ENCODE data around the gene NID2.

The NID2 gene, protein sequence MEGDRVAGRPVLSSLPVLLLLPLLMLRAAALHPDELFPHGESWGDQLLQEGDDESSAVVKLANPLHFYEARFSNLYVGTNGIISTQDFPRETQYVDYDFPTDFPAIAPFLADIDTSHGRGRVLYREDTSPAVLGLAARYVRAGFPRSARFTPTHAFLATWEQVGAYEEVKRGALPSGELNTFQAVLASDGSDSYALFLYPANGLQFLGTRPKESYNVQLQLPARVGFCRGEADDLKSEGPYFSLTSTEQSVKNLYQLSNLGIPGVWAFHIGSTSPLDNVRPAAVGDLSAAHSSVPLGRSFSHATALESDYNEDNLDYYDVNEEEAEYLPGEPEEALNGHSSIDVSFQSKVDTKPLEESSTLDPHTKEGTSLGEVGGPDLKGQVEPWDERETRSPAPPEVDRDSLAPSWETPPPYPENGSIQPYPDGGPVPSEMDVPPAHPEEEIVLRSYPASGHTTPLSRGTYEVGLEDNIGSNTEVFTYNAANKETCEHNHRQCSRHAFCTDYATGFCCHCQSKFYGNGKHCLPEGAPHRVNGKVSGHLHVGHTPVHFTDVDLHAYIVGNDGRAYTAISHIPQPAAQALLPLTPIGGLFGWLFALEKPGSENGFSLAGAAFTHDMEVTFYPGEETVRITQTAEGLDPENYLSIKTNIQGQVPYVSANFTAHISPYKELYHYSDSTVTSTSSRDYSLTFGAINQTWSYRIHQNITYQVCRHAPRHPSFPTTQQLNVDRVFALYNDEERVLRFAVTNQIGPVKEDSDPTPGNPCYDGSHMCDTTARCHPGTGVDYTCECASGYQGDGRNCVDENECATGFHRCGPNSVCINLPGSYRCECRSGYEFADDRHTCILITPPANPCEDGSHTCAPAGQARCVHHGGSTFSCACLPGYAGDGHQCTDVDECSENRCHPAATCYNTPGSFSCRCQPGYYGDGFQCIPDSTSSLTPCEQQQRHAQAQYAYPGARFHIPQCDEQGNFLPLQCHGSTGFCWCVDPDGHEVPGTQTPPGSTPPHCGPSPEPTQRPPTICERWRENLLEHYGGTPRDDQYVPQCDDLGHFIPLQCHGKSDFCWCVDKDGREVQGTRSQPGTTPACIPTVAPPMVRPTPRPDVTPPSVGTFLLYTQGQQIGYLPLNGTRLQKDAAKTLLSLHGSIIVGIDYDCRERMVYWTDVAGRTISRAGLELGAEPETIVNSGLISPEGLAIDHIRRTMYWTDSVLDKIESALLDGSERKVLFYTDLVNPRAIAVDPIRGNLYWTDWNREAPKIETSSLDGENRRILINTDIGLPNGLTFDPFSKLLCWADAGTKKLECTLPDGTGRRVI (N-terminal part only)

DNA sequence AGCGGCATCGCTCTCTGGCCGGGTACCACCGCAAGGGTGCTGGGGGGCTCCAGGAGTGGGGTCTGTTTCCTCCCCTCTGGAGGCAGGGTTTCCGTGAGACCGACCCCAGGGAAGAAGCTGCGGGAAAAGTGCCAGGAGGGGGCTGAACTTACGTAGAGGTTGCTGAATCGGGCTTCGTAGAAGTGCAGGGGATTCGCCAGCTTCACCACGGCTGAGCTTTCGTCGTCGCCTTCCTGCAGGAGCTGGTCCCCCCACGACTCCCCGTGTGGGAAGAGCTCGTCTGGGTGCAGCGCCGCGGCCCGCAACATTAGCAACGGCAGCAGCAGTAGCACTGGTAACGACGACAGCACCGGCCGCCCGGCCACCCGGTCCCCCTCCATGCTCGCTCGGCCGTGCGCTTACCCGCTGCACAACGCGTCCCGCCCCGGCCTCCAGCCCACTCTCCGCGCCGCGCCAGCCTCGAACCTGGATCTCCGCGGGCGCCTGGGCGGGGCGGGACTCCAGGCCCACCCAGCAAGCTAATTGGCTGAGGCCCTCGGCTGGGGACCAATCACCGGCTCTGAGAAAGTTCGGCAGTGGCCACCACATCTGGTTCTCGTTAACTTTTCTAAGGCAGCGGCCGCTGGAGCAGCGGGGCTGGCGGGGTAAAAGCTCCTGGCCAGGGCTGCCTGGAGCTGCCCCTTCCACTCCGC, at the start of gene NID2:
Gene NID2, minus strand, starts transcription at position 445 of the 692 bp plus-strand sequence. Its CDS starts 65 bp downstream, at position 380.
- DNase-seq (ENCODE audit: low read depth) = no peak

DNA sequence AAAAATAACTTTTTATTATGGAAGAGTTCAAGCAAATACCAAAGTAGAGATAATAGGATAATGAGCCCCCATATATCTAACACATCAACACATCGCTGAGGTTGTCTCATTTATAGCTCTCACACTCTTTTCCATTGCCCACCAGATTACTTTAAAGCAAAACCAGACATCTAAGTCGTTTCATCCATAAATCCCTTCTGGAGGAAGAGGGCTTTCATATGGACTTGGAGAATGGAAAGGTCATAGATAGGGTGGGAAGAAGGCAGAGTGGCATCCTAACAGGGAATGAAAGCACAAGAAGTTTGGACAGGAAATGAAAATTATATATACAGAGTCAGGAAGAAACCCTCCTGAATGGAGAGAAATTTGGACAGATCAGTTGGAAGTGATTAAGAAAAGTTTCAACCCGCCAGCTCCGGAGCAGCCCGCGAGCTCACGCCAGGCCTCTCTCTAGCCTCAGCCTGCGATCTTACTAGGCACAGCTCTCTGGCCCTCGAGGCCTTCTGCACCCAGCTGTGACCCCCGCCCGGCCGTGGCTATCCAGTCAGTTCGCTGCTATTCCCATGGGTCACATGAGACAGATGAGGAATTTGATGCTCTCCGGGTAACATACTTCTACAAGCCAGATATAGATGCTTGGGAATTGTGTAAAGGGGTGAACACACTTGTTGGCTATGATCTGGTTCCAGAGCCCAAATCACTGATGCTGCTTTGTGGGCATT, 48.4 kb upstream of the NID2 start:
- DNase-seq (ENCODE audit: low read depth) = no peak

DNA sequence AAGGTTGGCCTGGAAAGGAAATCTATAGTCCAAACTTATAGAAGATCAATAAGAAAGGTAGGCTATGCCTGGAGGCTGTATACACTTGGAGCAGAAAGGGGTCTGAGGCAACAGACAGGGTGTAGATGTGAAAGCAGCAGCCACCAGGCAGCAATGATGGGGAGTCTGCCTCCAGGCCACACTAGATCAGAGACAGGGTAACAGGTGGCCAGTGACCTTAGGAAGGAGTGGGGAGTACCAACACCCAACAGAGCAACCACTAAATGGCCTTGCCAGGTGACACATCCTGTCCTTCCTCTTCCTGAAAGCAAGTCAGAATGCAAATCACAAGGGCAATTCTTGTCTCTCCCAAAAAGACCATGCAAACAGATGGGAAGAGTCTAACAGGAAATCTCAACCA, 46.4 kb upstream of the NID2 start:
- no peak for DNase-seq (ENCODE audit: low read depth)

DNA sequence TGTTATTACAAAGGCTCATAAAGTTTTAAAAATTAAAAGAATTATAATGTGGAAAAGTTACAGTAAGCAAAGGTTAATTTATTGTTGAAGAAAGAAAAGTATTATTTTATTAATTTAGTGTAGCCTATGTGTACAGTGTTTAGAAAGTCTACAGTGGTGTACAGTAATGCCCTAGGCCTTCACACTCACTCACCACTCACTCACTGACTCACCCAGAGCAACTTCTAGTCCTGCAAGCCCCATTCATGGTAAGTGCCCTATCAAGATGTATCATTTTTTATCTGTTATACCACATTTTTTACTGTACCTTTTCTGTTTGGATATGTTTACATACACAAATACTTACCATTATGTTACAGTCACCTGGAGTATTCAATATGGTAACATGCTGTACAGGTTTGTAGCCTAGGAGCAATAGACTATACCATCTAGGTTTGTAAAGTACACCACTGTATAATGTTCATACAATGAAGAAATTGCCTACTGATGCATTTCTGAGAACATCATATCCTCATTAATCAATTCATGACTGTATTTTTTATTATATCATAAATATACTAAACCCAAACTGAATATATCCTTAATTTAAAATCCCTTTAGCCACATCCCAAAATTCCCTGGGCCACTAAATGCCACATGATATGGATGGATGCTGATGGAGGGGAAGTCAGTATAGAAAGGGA, 43.6 kb upstream of the NID2 start:
- DNase-seq (ENCODE audit: low read depth) = no peak

DNA sequence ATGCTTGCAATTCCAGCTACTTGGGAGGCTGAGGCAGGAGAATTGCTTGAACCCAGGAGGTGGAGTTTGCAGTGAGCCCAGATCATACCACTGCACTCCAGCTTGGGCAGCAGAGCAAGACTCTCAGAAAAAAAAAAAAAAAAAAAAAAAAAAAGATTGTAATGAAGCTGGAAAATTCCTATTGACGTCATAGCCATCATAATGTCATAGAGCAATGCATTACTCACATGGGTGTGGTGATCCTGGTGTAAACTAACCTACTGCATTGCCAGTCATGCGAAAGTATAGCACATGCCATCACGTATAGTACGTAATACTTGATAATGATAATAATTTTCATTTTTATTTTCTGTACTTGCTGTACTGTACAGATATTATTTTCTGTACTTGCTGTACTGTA, 42.7 kb upstream of the NID2 start:
- DNase-seq (ENCODE audit: low read depth) = no peak

DNA sequence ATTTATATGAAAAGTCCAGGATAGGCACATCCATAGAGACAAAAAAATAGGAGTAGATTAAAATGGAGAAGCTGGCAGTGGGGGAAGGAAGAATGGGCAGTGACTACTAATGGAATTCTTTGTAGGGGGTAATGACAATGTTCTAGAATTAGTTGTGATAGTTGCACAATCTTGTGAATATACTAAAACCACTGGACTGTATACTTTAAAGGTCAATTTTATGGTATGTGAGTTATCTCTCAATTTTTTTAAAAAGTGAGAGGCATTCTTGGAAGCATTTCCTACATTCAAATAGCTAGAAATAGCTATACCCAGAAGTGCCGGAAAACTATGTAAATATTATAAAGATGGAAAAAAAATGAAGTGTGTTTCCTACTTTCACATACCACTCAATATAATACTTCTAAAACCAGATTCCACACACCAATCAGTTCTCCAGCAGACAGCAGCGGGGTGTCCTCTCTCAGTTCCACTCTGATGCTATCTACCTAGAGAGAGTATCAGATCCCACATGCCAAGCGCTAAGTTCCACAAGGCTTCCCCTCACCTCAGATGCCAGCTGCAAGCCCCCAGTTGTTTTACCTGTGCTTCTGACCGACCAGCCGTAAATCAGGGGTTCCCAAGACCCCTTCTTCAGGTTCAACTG, 41.7 kb upstream of the NID2 start:
- DNase-seq (ENCODE audit: low read depth) = no peak

DNA sequence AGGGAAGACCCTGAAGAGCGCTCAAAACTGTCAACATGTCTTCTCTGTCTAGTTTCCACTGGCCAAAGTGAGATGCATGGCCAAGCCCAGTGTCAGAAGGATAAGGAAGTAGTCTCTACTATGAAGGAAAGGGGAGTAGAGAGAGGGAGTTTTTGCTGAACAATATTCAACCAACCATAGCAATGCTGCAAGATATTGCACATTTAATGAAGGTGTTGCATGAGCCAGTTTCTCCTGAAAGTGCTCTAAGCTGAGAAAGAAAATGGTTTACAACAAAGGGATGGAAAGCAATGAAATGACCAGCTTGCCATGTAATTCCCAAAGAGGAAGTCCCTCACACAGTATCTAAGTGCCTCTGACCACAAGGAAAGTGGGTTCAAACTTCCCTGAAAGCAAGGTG, 40.0 kb upstream of the NID2 start:
- DNase-seq (ENCODE audit: low read depth) = no peak

DNA sequence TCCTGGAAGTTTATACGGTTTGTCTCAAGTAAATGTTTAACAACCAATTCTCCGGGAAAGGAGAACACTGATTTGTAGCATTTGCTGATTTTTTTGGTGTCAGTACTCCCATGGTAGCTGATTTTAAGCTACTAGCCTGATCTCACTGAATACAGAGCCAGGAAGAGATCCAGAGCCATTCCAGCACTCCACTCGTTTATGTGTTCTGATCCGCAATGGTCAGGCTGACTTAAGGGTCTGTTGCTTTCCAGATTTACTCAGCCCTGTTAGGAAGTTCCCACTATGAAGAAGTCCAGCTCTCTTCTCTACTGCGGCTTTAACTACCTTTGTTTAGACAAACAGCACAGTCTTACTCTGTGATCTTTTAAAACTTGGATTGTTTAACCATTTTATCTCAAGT, 38.0 kb upstream of the NID2 start:
- no peak for DNase-seq (ENCODE audit: low read depth)

DNA sequence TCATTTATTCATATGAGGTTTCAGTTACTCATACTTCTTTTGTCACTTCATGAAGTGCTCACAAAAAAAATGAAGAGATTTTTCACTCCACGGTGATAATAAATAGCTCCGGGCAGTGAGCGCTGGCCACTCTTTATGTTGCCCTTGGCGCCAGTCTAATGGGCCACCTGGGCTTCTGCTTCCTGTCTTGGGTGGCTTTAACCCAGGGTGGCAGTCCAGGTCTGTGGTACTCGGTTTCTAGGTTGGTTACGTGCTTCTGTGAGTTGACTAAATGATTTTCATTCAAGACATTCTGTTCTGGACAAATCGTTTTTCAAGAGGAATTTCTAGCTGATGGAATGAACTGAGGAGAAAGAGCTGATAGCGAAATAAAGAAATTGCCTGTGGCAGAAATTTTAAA, 34.6 kb upstream of the NID2 start:
- DNase-seq (ENCODE audit: low read depth) = no peak

DNA sequence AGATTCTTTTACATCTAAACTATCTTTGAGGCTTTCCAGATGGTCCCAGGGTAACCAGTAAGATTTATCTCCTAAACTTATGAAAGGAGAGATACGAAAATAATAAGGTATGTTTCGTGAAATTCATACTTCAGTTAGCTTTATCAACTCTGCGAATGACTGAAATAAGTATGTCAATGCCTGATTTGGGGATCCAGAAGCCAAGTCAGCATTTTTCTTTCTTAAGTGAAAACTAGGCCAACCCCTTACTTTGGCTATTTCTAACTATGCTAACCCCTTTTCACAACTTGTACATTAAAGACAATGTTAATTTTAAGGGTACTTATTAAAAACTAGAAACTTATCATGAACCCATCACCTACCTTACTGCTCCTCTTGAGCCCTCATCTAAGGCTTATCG, 26.9 kb upstream of the NID2 start:
- no peak for DNase-seq (ENCODE audit: low read depth)

DNA sequence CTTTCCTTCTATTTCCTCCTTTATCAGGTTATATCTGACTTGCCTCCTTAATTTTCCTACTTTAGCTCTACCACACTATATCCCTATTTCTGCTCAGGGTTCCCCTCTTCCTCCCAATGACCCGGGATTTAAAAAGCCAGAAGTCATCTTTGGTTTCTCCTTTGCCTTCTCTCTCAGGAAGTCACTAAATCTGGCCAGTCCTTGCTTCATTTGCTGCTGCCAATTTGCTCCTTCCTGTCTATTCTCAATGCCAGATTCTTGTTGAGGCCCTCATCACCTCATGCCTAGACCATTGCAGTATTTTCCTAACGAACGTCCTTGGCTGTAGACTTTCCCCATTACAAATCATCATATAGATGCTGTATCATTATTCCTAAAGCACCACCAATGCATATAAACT, 26.5 kb upstream of the NID2 start:
- no peak for DNase-seq (ENCODE audit: low read depth)

DNA sequence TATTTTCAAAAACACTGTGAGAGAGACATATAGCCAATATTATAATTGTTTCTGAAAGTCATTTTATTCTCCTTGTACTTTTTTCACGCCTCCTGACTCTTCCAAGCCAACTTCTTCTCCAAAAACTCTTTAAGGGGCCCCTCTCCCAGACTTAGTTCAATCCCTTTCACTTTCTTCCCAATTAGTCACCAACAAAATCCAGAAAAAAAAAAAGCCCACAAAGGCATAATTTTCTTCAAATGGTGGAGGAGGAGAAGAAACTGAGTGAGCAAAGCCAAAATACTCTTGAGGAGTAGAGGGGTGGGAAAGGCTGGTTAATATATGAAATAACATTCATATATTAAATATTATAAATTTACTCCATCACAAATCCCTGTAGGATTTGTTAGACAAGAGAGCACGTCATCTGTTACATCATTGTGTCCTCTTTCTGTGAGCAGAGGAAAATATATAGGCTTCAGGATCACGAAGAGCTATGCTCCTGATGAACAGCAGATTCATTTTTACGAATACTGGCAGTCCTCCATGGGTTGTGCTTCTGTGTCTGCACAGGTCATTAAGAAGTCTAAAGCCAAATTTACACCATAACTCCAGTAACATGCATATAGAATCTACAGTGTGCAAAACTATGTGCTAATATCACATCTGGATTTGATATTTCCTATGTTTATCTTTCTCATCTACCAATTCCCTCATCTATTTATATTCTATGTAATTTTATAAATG, 25.9 kb upstream of the NID2 start:
- no peak for DNase-seq (ENCODE audit: low read depth)

DNA sequence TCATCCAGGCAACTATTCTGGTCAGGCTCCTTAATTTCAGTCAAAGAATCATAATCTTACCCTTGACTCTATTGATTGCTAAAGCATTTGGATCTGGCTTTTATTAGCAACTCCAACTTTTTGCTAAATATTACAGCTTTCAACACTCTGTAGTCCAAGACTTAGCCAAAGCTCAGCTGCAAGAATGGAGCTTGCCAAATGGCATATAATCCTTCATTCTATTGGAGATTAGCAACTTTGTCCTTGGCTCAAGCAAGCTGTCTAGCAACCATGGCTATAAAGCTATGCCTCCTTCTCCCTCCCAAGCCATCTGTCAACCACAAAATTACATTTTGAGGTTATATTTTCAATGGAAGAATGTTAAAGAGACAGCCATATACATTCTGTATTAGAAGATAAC, 23.1 kb upstream of the NID2 start:
- DNase-seq (ENCODE audit: low read depth) = no peak

DNA sequence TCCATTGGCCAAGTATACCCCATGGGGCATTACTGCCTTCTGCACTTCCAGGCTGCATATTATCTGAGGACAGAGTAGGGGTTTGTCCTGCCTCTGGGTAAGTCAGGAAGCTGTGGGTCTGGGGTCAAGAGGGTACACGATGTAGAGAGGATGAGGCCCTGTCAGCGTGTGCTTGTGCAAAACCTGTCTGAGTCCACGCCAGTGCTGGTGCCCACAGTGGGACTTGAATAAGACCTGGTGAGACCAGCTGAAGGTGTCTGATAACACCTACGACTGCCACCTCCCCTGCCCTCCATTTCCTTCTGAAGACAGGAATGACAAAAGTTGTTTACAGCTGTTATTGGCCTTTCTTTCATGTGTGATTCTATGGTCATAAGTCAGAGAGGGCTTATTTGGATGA, 22.1 kb upstream of the NID2 start:
- no peak for DNase-seq (ENCODE audit: low read depth)

DNA sequence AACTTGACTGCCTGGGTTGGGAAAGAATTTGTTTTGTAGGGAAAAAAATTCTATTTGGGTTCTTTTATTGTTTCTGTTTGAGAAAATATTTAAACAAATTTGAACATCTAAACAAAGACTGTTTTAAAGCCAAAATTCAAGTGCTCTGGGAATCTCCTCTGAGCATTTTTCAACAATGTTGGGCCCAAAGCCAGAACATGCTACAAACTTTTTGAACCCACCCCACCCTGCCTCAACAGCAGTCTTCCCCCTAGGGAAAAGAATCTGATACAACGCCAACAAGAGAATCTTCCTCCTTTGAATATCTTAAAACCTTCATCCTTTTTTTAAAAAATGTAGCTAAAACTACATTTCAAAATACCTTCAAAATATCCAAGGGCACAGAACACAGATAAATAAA, 20.4 kb upstream of the NID2 start:
- DNase-seq (ENCODE audit: low read depth) = no peak

DNA sequence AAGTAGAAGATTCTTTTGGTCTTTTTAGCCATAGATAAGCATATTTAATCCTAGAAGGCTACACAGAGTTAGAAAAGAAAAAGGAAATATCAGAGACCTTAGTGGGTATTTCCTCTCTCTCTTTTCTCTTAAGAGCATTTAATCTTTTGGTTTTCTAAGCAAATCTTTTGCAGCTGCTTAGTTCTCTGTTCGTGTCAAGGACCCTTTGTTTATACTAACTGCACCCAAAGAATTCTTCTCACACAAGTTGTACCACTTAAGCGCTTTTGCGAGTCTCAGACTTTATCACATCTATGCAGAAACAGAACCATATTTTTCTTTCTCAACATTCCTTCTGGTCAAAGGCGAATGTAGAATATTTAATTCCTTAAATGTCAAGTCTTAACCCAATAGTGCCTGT, 17.9 kb upstream of the NID2 start:
- DNase-seq (ENCODE audit: low read depth) = no peak

DNA sequence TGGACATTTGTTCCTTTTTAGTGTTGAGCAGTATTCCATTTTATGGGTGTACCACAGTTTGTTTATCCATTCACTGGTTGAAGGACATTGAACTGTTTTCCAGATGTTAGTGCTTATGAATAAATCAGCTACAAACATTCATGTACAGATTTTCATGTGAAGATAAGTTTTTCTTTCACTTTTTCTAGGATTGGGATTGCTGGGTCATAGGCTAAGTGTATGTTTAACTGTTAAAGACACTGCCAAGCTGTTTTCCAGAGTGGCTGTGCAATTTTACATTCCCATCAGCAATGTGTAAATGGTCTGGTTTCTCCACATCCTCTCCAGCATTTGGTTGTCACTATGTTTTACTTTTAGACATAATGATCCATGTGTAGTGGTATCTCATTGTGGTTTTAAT, 14.0 kb upstream of the NID2 start:
- DNase-seq (ENCODE audit: low read depth) = no peak

DNA sequence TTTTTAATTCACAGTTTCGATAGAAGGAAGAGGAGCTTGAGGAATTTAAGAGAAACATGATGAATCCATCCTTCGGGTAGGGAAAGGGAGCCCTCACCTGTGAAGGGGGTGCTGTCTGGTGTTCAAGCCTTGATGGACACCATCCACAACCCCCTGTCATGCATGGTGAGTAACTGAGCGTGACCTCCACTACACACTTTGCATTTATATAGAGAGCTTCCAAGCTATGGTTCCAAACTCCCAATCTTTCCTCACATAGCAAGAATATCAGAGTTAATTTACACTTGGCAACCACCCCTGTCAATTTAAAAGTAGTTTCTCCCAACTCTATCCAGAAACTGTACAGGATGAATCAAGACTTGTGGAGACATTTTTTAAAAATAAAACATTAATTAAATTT, 13.1 kb upstream of the NID2 start:
- DNase-seq (ENCODE audit: low read depth) = no peak
